GM12878 (cell line): Measurements from ENCODE around the gene LGI2. TPM values are rescaled to one million over a fixed set of nuclear protein-coding genes. Genes with fewer than 3 reads are reported as not detected.

ENCODE experiments used
- E2F8 ChIP-seq: fragments of 450-650 bp; IDR thresholded peaks from 2 replicates; pipeline ENCODE4 v1.6.1; 2018; ENCODE audit warnings: mild to moderate bottlenecking, low read depth, moderate library complexity; ENCODE audit not compliant: partially characterized antibody
- IKZF1 ChIP-seq: fragments of 450-650 bp; conservative IDR thresholded peaks from 2 replicates; pipeline ENCODE4 v1.6.1; 2017; ENCODE audit warnings: antibody characterized with exemption, mild to moderate bottlenecking
- POU2F2 ChIP-seq: IDR thresholded peaks from 3 replicates; pipeline ENCODE4 v1.6.1; 2011; ENCODE audit warnings: low read depth, mild to moderate bottlenecking, low read length, borderline replicate concordance
- RAD21 ChIP-seq: IDR thresholded peaks from 2 replicates; pipeline ENCODE4 v1.6.1; 2011; ENCODE audit warnings: mild to moderate bottlenecking, low read depth, low read length, moderate library complexity; ENCODE audit not compliant: insufficient read depth
- SMAD5 ChIP-seq: IDR thresholded peaks from 2 replicates; pipeline ENCODE4 v1.6.1; 2016; ENCODE audit warnings: antibody characterized with exemption, low read depth
- ZBTB11 ChIP-seq: fragments of 450-650 bp; formaldehyde crosslinking; IDR thresholded peaks from 2 replicates; pipeline ENCODE4 v1.5.0; 2022; ENCODE audit warnings: mild to moderate bottlenecking, missing genetic modification characterization
- ZNF274 ChIP-seq: IDR thresholded peaks from one replicate; pipeline ENCODE4 v1.8.0; 2011; ENCODE audit not compliant: insufficient read length, insufficient read depth
- polyA plus RNA-seq, 11 experiments: library from polyadenylated mRNA; depleted of rRNA in 4 of 11; unstranded in 6 of 11; stranded (reverse) in 5 of 11; fragments of >200 nt; fragmentation: Nextera tagmentation in 4 of 11; fragmentation: Illumina TruSeq in 1 of 11; extraction: Ambion mirVana in 4 of 11; extraction: Trizol in 1 of 11; gene quantifications; 1 replicate in 1 of 11; 2 replicates in 10 of 11; pipeline versions ENCODE4 v1.2.1 to v1.2.3, GENCODE V29; 2011 to 2016; ENCODE audit warnings: inconsistent platforms in 2 of 11, missing spikeins in 2 of 11, low read depth in 1 of 11
- total RNA-seq, 4 experiments: library from RNA; depleted of rRNA in 3 of 4; stranded (reverse); fragments of >200 nt in 3 of 4; fragmentation: Illumina TruSeq in 1 of 4; extraction: Trizol in 1 of 4; gene quantifications; 2 replicates each; pipeline versions ENCODE4 v1.2.1 to v1.2.3, GENCODE V29; 2013 to 2021

The LGI2 gene
- total and polyA plus RNA-seq, 10 of the 15 experiments (the other 5 are each of a cell fraction or from before 2014, with no cell fraction given), result not detected

- TF ChIP-seq E2F8 (no peak), RAD21 (no peak), POU2F2 (no peak), ZNF274 (no peak), ZBTB11 (CRISPR knock-in tag) (no peak), IKZF1 (no peak), SMAD5 (no peak)
These were observed 28.1 kb downstream of the LGI2 start (continued) for GRCh38 chr4:25002681-25003080.
